Measurements from ENCODE around the gene ADAMTS6.

The ADAMTS6 gene

GRCh38 chr5:65144136-65144871 lies 337.4 kb downstream of the ADAMTS6 start:
- no peak for TF ChIP-seq CTCF (conservative IDR thresholded peaks at IDR 0.05; ENCODE audit: control insufficient read depth, insufficient read depth, low read depth, low read length)
- H3K4me3 ChIP-seq (ENCODE audit: control insufficient read depth, low read depth, low read length): no peak overlapping the region
- no peak for DNase-seq (ENCODE audit: low read depth)

- no peak for TF ChIP-seq CTCF (conservative IDR thresholded peaks at IDR 0.05; ENCODE audit: control insufficient read depth, insufficient read depth, low read depth, low read length)
- DNase-seq (ENCODE audit: low read depth): peak; percentile 84
These were observed 339.2 kb downstream of the ADAMTS6 start for GRCh38 chr5:65142511-65143011.

GRCh38 chr5:65142016-65142415 lies 339.7 kb downstream of the ADAMTS6 start:
- no peak overlapping the region for H3K4me3 ChIP-seq (ENCODE audit: control insufficient read depth, low read depth, low read length)
- no peak for DNase-seq (ENCODE audit: low read depth)
- TF ChIP-seq CTCF (conservative IDR thresholded peaks at IDR 0.05; ENCODE audit: control insufficient read depth, insufficient read depth, low read depth, low read length): no peak

More at GRCh38 chr5:65142511-65143011, 339.2 kb downstream of the ADAMTS6 start:
- no peak overlapping the region for H3K4me3 ChIP-seq (ENCODE audit: control insufficient read depth, low read depth, low read length)

GRCh38 chr5:65141493-65141892 lies 340.2 kb downstream of the ADAMTS6 start:
- TF ChIP-seq CTCF (conservative IDR thresholded peaks at IDR 0.05; ENCODE audit: control insufficient read depth, insufficient read depth, low read depth, low read length): no peak
- DNase-seq (ENCODE audit: low read depth): peak; percentile 17

GRCh38 chr5:65137631-65138030 lies 344.1 kb downstream of the ADAMTS6 start:
- no peak for TF ChIP-seq CTCF (conservative IDR thresholded peaks at IDR 0.05; ENCODE audit: control insufficient read depth, insufficient read depth, low read depth, low read length)
- peak; percentile 16 for DNase-seq (ENCODE audit: low read depth)

More at GRCh38 chr5:65141493-65141892, 340.2 kb downstream of the ADAMTS6 start:
- no peak overlapping the region for H3K4me3 ChIP-seq (ENCODE audit: control insufficient read depth, low read depth, low read length)

GRCh38 chr5:65133477-65134110 lies 348.1 kb downstream of the ADAMTS6 start:
- H3K4me3 ChIP-seq (ENCODE audit: control insufficient read depth, low read depth, low read length): no peak overlapping the region
- TF ChIP-seq CTCF (conservative IDR thresholded peaks at IDR 0.05; ENCODE audit: control insufficient read depth, insufficient read depth, low read depth, low read length): no peak
- DNase-seq (ENCODE audit: low read depth): no peak

More at GRCh38 chr5:65137631-65138030, 344.1 kb downstream of the ADAMTS6 start:
- no peak overlapping the region for H3K4me3 ChIP-seq (ENCODE audit: control insufficient read depth, low read depth, low read length)
